Right ventricle myocardium inferior (tissue), 1 donor: Measurements from ENCODE around the gene MLH1. TPM values are rescaled to one million over a fixed set of nuclear protein-coding genes. Genes with fewer than 3 reads are reported as not detected.

Experiments
- total RNA-seq: library from RNA; stranded (reverse); fragmentation: NEBNext Ultra II Directional; extraction: Animal tissue kit (Norgen Biotek cat#: 25700); gene quantifications from one replicate; pipeline ENCODE4 v1.2.1, GENCODE V29; 2021
- donor health status: DM: no; HTN: yes; CAD: no; lungs with severe emphysema.

MLH1 gene
- total RNA-seq, 1 donor from 2014 or later, result 49.3 TPM

Other genes with a start within 250 kb of the MLH1 start
- gene DCLK3, start 229.0 kb upstream of the MLH1 start, total RNA-seq, result 0.41 TPM
- gene TRANK1, start 48.5 kb upstream of the MLH1 start, total RNA-seq, result 5.7 TPM
- 19.8 TPM for gene EPM2AIP1, start 387 bp upstream of the MLH1 start, total RNA-seq
- gene LRRFIP2, start 181.1 kb downstream of the MLH1 start, total RNA-seq, result 146 TPM
- gene GOLGA4, start 249.8 kb downstream of the MLH1 start, total RNA-seq, result 167 TPM